Central memory CD4-positive, alpha-beta T cell (primary cell): ENCODE results near the gene RAD51B.

Source experiments
- DNase-seq: peaks from one replicate; pipeline ENCODE4 v3.0.0; 2022

Gene RAD51B

DNA sequence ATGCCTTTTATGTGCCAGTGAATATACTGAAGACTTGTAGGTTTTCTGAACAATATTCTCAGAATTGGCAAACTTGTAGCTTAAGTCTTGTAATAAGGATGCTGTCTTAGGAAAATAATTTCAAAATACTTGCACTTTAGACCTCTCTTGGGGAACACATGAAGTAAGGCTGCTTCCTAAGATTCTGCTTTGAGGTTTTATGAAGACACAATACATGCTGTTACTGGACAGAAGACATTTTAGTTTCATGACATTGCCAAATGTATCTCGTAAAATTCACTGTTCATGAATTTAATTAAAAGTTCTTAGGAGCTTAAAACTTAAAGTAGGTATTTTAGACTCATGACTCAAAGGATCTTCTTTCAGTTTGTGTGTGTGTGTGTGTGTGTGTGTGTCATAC, 80.7 kb downstream of the RAD51B start:
- no peak for DNase-seq

- no peak for DNase-seq
Observed at GRCh38 chr14:67908052-67908754, 88.6 kb downstream of the RAD51B start.

DNA sequence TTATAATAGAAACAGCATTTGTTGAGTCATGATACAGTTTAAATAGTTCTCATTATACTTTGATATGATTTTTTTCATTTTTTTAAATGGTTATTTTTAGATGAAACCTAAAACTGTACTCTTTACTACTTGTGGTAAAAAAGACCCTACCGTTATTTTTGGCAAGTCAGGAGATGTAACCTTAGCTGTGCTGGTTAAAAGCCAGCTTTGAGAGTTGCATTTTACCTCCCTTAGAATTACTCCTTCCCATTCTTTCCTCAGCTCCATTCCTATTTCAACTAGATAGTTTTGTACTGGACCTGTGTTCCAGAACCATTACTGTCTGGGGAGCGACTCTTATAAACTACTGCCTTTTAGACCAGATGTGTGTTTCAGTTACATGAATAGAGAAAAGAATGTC, 92.0 kb downstream of the RAD51B start:
- no peak for DNase-seq

DNA sequence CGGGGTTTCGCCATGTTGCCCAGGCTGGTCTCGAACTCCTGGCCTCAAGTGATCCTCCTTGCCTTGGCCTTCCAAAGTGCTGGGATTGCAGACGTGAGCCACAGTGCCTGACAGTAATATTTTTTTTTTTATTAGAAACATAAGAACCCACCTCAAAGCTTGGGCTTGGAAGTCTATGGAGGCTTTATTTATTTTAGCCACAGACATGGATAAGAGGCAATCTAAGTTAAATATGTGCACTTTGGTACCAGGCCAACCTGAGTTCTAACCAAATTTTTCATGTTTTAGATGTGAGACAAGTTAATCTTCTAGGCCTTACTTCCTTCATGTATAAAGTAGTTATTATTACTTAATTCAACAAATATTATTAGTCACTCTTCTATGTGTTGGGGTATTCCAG, 96.9 kb downstream of the RAD51B start:
- DNase-seq = no peak

DNA sequence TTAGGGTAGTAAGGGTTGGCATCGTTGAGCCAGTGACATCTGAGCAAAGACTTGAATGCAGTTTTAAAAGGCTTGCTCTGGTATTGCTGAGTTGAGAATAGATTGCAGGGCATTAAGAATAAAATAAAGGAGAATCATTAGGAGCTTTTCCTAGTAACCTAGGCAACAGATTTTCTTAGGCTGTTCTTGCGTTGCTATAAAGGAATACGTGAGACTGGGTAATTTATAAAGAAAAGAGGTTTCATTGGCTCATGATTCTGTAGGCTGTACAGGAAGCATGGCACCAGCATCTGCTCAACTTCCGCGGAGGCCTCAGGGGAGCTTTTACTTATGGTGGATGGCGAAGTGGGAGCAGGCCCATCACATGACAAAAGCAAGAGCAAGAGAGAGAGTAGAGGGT, 97.4 kb downstream of the RAD51B start:
- no peak for DNase-seq

GRCh38 chr14:67918838-67919237, 99.3 kb downstream of the RAD51B start:
- no peak for DNase-seq

DNA sequence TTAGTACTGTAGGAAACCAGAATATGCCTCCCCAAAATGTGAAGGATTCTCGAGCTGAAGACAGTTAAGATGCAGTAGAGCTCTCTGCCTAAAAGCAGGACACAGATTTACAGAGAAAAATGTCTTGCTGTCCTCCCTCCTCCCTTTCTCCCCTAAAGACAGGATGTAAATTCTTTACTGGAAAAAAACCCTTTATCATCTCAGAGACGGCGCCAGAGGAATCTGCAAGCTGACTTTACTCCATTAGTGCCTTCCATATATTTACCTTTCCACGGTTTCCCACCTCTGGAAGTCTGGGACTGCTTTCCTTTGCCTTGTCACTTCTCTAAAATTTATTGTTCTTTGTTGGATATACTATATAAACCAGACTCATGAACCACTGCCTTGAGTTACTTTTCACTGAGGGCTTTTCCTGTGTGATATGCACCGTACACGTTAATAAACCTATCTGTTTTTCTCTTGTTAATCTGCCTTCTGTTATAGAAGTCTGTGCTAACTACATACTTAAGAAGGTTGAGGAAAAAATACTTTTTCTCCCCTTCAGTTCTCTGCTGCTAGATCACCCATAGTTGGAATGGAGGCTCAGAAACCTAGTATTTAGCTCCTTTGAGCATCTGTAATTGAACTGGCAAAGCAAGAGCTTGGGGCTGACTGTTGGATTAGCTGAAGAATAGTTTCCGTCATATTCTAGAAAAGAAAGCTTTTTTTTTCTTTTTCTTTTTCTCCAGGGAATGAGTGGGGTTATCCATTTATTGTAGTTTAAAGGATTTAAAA, 99.9 kb downstream of the RAD51B start:
- no peak for DNase-seq

GRCh38 chr14:67926821-67927220, 107.2 kb downstream of the RAD51B start:
- no peak for DNase-seq

DNA sequence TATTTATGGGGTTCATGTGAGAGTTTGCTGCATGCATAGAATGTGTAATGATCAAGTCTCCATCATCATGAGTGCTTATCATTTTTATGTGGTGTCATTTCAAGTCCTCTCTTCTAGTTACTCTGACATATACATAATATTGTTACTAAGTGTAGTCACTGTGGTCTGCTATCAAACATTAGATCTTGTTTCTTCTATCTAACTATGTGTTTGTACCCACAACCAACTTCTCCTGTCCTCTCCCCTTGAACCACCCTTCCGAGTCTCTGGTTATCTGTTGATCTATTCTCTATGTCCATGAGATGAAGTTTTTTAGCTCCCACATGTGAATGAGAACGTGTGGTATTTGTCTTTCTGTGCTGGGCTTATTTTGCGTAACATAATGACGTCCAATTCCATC, 107.7 kb downstream of the RAD51B start:
- DNase-seq = no peak

- no peak for DNase-seq
Observed at GRCh38 chr14:67928375-67928774, 108.8 kb downstream of the RAD51B start.

DNA sequence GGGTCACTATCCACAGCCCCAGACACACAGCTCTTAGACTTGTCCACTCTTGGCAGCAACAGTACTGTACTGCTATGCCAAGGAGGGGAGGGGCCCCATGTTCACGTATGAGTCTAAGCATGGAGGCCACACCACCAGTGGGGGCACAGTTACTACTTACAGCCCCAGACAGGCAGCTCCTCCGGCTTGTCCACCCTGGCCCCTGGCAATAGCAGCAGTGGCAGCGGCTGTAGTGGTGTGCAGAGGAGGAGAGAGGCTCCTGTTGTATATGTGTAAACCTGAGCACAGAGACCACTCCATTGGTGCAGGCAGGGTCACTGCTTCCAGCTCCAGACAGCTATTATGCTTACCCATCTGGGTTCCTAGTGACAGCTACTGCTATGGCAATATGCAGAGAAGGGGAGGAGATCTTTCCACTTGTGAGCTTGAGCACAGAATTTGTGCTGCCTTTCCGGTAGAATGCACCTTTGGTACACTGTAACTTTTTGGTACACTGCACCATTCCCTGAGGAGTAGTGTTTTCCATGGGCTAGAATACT, 113.2 kb downstream of the RAD51B start:
- DNase-seq = no peak

DNA sequence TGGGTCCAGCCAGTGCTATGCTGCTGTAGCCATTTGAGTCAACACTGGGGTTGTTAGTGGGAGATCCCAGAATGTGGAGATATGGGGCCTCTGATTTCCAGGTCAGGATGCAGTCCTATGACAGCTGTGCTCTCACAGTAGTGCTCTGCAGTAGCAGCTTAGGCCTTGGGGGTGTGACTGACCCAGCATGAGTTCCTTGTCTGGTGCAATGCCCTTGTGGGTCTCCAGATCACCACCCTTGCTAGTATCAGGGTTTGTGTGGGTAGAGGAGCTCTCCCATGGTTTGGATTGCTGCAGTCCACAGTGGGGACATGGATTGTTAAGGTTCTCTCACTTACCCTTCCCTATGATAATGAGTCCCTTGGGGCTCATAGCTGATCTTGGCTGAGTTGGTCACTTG, 113.7 kb downstream of the RAD51B start:
- DNase-seq = no peak

- peak; percentile 39 for DNase-seq
Observed at GRCh38 chr14:67934087-67934486, 114.5 kb downstream of the RAD51B start.

DNA sequence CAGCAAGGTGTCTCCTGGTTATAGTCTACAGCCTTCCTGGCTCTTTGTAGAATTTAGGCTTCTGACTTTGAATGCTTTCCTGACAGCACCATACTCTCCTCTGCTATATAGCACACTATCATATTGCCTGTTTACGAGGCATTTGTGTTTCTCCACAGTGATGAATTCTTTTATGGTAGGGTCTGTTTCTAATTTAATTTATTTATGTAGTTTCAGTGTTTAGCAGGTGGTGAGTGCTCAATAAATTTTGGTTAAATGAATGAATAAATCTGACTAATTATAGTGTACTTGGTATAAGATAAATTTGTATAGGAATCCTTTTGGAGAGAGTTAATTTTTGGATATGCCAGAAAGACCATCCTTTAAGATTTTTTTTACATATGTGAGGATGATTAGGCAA, 115.3 kb downstream of the RAD51B start:
- DNase-seq = no peak

DNA sequence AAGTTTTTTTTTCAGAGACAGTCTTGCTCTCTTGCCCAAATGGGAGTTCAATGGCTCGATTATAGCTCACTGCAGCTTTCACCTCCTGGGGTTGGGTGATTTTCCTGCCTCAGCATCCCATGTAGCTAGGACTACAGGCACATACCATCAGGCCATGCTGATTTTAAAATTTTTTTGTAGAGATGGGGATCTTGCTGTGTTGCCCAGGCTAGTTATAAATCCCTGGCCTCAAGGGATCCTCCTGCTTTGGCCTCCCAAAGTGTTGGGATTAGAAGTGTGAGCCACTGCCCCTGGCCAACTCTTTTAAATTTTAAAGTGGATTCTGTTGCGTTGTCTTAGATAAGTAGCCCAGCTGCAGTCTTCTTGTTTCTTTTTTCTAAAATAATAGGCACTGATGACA, 115.8 kb downstream of the RAD51B start:
- no peak for DNase-seq

DNA sequence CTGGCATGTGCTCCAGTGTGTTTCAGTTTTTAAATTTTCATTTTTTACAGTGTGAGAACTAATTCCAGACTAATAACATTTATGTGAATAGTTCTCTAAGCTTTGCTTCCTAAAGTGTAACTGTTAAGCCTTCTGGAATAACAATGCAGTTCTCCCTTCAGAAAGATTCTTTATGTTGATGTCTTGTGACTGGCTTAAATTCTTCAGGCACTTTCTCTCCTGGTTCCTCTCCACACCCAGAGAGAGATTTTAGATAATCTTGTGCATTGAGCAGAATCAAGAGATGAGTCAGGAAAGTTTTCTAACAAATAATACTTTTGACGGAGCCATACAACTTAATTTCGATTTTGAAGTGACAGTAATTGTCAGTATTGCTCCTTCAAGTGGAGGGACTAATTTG, 118.5 kb downstream of the RAD51B start:
- DNase-seq = no peak

- no peak for DNase-seq
Observed at GRCh38 chr14:67940486-67941455, 121.2 kb downstream of the RAD51B start.

- DNase-seq = no peak
Observed at GRCh38 chr14:67941456-67942018, 122.0 kb downstream of the RAD51B start.

GRCh38 chr14:67942080-67942710, 122.6 kb downstream of the RAD51B start:
- no peak for DNase-seq

DNA sequence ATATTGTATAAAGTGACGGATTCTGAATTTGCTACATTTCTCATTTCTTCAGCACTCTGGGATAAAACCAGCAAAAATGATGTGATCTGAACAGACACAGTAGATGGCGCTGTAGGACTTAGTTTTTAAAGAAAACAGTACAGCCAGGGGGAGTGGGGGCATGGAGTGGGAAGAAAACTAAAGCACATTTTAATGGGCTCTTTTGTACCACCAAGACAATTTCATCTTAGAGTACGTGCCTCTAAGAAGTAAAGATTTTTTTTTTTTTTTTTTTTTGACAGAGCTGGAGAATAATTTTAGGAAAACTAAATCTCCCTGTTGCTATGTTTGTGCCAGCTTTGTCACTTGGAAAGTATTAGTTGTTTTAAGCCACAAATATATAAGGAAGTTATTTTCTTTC, 124.4 kb downstream of the RAD51B start:
- DNase-seq = peak; percentile 40

DNA sequence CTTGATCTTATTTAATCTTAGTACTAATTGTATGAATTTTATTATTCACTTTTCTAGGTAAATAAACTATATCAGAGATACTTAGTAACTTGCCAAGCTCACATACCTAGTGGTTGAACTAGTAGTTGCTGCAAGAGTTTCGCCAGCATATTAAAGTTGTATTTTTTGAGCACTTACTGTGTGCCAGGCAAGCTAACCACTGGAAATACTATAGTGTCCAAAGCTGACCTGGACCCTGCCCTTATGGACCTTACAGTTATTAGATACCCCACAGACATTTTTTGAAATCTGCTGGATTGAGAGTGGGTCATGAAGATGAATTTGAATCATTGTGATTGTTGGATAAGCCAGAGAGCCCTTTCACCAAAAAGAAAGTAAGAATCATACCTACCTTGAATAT, 125.0 kb downstream of the RAD51B start:
- DNase-seq = no peak

DNA sequence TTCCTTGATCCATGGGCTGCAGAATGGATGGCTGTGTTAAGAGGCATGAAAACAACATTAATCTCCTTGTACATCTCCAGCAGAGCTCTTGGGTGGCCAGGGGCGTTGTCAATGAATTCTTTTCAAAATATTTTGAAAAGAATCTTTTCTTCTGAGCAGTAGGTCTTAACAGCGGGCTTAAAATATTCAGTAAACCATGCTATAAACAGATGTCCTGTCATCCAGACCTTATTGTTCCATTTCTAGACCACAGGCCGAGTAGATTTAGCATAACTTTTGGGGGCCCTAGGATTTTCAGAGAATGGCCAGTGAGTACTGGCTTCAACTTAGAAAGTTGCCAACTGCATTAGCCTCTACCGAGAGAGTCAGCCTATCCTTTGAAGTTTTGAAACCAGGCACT, 130.2 kb downstream of the RAD51B start:
- no peak for DNase-seq
